SU-DHL-6 (cell line): ENCODE data around the gene GSDMA.

ENCODE experiments used
- H2AFZ ChIP-seq: fragments of 200-600 bp; sonication (generic); 2 replicates; pipeline ENCODE4 v1.6.1; 2014; ENCODE audit warnings: low read depth, mild to moderate bottlenecking, moderate library complexity, mixed read lengths, antibody characterized with exemption, low read length; ENCODE audit not compliant: severe bottlenecking
- H3F3A ChIP-seq: fragments of 200-600 bp; shearing (Covaris generic); 2 replicates; pipeline ENCODE4 v1.6.0; 2016; ENCODE audit warnings: antibody characterized with exemption, mild to moderate bottlenecking; ENCODE audit not compliant: insufficient read depth
- H3K27ac ChIP-seq: fragments of 200-600 bp; sonication (generic); 2 replicates; pipeline ENCODE4 v1.5.1; 2016; ENCODE audit warnings: low read depth, mild to moderate bottlenecking, low read length, moderate library complexity, mixed read lengths
- H3K27me3 ChIP-seq: fragments of 200-600 bp; sonication (generic), shearing (Covaris generic); 2 replicates; pipeline ENCODE4 v1.6.0; 2014; ENCODE audit warnings: mild to moderate bottlenecking, low read length
- H3K36me3 ChIP-seq: fragments of 200-600 bp; sonication (generic); 2 replicates; pipeline ENCODE4 v1.6.1; 2014; ENCODE audit warnings: mild to moderate bottlenecking, low read length, mixed read lengths
- H3K4me2 ChIP-seq: fragments of 300-600, 200-600 bp; shearing (Covaris generic), sonication (generic); 2 replicates; pipeline ENCODE4 v1.6.0; 2014; ENCODE audit warnings: low read length, low read depth, mild to moderate bottlenecking; ENCODE audit not compliant: poor library complexity, severe bottlenecking
- H3K4me3 ChIP-seq: fragments of 200-600 bp; sonication (generic); 2 replicates; pipeline ENCODE4 v1.5.1; 2014; ENCODE audit warnings: antibody characterized with exemption, low read length, mild to moderate bottlenecking, mixed read lengths; ENCODE audit not compliant: insufficient read depth, poor library complexity, severe bottlenecking
- H3K79me2 ChIP-seq: fragments of 200-600 bp; sonication (generic); 2 replicates; pipeline ENCODE4 v1.6.1; 2014; ENCODE audit warnings: mild to moderate bottlenecking, low read length, moderate library complexity; ENCODE audit not compliant: insufficient read depth
- H3K9ac ChIP-seq: fragments of 200-600 bp; sonication (generic); 2 replicates; pipeline ENCODE4 v1.7.0; 2014; ENCODE audit warnings: mild to moderate bottlenecking, low read length
- H3K9me2 ChIP-seq: fragments of 200-600 bp; sonication (generic); replicated peaks from 2 replicates; pipeline ENCODE4 v1.6.1; 2014; ENCODE audit warnings: low read length; ENCODE audit not compliant: insufficient read depth
- H3K9me3 ChIP-seq: fragments of 200-600 bp; sonication (generic); 2 replicates; pipeline ENCODE4 v1.6.1; 2014; ENCODE audit warnings: low read length, mixed read lengths; ENCODE audit not compliant: insufficient read depth
- H4K20me1 ChIP-seq: fragments of 200-600 bp; sonication (generic); 2 replicates; pipeline ENCODE4 v1.6.1; 2014; ENCODE audit warnings: low read depth, mild to moderate bottlenecking, antibody characterized with exemption, low read length, moderate library complexity, mixed read lengths
- CTCF ChIP-seq: fragments of 200-600 bp; sonication (generic); IDR thresholded peaks from one replicate; pipeline ENCODE4 v1.5.1; 2017; ENCODE audit warnings: antibody characterized with exemption, mild to moderate bottlenecking, low read length, moderate library complexity; ENCODE audit not compliant: insufficient read depth, poor library complexity, severe bottlenecking
- EZH2phosphoT487 ChIP-seq: fragments of 200-600 bp; sonication (generic), shearing (Covaris generic); conservative IDR thresholded peaks from 2 replicates; pipeline ENCODE4 v1.6.1; 2018; ENCODE audit warnings: mild to moderate bottlenecking, antibody characterized with exemption, low read length, moderate library complexity, mixed read lengths

GSDMA gene

DNA sequence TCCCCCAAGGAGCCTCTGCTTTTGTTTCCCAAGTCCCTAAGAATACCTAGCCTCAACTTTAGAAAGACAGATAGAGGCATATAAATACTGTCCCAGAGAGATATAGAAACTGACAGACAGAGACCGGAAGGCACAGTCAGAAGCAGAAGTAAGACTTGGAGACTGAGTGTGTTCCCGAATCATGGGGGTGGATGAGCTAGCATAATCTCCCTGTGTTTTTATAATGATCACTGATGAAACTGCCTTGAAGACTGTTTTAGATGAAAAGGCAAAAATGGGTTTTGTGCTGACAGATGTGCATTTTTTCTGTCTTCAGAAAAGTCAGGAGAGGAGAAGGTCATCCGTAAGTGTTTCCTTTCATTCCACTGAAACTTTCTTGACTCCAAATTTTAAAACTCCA, 9.5 kb downstream of the GSDMA start:
- Histone ChIP-seq H3K4me3 (no peak overlapping the region), H3K9ac (no peak overlapping the region), H3K27ac (no peak overlapping the region), H3K9me2 (no peaks in the 10 kb centered on the region), H3K79me2 (no peaks in the 10 kb centered on the region), H3K4me2 (no peak overlapping the region), H3K36me3 (no peaks in the 10 kb centered on the region), H3K27me3 (no peaks in the 10 kb centered on the region), H2AFZ (no peak overlapping the region), H3F3A (no peaks in the 10 kb centered on the region), H4K20me1 (no peaks in the 10 kb centered on the region), H3K9me3 (no peaks in the 10 kb centered on the region)
- no peak for TF ChIP-seq EZH2phosphoT487
- TF ChIP-seq CTCF, result no peak

- H3K27ac ChIP-seq, result no peak overlapping the region
- H3F3A ChIP-seq, result no peaks in the 10 kb centered on the region
- no peak overlapping the region for H3K4me3 ChIP-seq
- H3K9me2 ChIP-seq, result no peaks in the 10 kb centered on the region
- H3K27me3 ChIP-seq, result no peaks in the 10 kb centered on the region
- H4K20me1 ChIP-seq, result no peaks in the 10 kb centered on the region
- no peaks in the 10 kb centered on the region for H3K36me3 ChIP-seq
- TF ChIP-seq CTCF (no peak), EZH2phosphoT487 (no peak)
- H3K79me2 ChIP-seq, result no peaks in the 10 kb centered on the region
- no peaks in the 10 kb centered on the region for H3K9me3 ChIP-seq
- H2AFZ ChIP-seq, result no peak overlapping the region
- H3K4me2 ChIP-seq, result no peak overlapping the region
- no peak overlapping the region for H3K9ac ChIP-seq
Observed at GRCh38 chr17:39973496-39973895, 10.7 kb downstream of the GSDMA start.

DNA sequence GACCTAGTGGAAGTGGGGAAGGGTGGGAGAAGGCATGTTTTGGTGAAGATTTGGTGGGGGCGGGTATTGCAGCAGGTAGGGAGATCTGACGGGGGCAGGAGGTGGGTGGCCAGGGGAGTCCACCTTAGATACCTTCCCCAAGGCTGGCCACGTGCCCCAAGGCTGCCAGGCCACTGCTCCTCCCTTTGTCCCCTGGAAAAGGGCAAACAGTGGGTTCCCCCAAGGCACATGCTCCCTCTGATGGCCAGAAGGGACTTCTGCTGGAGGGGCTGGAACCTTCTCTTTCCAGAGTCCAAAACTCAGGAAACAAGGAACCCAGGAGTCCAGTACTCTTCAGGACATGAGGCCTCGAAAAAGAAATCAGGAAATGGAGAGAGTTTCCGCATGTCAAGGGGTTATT, 11.6 kb downstream of the GSDMA start:
- H3K27me3 ChIP-seq, result no peaks in the 10 kb centered on the region
- no peak overlapping the region for H3K9ac ChIP-seq
- H3K27ac ChIP-seq, result no peak overlapping the region
- TF ChIP-seq CTCF (no peak), EZH2phosphoT487 (no peak)
- no peaks in the 10 kb centered on the region for H3F3A ChIP-seq
- H3K9me2 ChIP-seq, result no peaks in the 10 kb centered on the region
- H3K4me2 ChIP-seq, result no peak overlapping the region
- no peak overlapping the region for H3K4me3 ChIP-seq
- no peaks in the 10 kb centered on the region for H4K20me1 ChIP-seq
- H3K79me2 ChIP-seq, result no peaks in the 10 kb centered on the region
- no peaks in the 10 kb centered on the region for H3K9me3 ChIP-seq
- no peak overlapping the region for H2AFZ ChIP-seq
- no peaks in the 10 kb centered on the region for H3K36me3 ChIP-seq

GRCh38 chr17:39975801-39976200, 13.0 kb downstream of the GSDMA start:
- Histone ChIP-seq H3K4me2 (no peak overlapping the region), H3F3A (no peaks in the 10 kb centered on the region), H4K20me1 (no peaks in the 10 kb centered on the region), H3K9me3 (no peaks in the 10 kb centered on the region), H3K79me2 (peaks cover under 1% of the 10 kb centered on the region), H3K36me3 (no peaks in the 10 kb centered on the region), H3K27me3 (no peaks in the 10 kb centered on the region), H3K27ac (no peak overlapping the region), H2AFZ (no peak overlapping the region), H3K4me3 (no peak overlapping the region), H3K9me2 (no peaks in the 10 kb centered on the region), H3K9ac (no peak overlapping the region)
- TF ChIP-seq CTCF, result no peak
- TF ChIP-seq EZH2phosphoT487, result no peak
